Kidney glomerular epithelial cell (primary cell): ENCODE data around the gene YTHDF1.
A peak's percentile ranks its signal among the peaks of the same experiment; 100 is the strongest.

Experiments
- DNase-seq: peaks from one replicate; lab custom pipeline; 2025; lab: John Stamatoyannopoulos, UW

YTHDF1 gene

GRCh38 chr20:63208346-63208909, 7.5 kb downstream of the YTHDF1 start:
- DNase-seq = no peak

GRCh38 chr20:63206878-63207277, 9.1 kb downstream of the YTHDF1 start:
- DNase-seq = peak; percentile 77

GRCh38 chr20:63205896-63206295, 10.0 kb downstream of the YTHDF1 start:
- DNase-seq = no peak

- no peak for DNase-seq
Observed at GRCh38 chr20:63204362-63204761, 11.6 kb downstream of the YTHDF1 start.

GRCh38 chr20:63202811-63203526, 13.0 kb downstream of the YTHDF1 start:
- DNase-seq = no peak

DNA sequence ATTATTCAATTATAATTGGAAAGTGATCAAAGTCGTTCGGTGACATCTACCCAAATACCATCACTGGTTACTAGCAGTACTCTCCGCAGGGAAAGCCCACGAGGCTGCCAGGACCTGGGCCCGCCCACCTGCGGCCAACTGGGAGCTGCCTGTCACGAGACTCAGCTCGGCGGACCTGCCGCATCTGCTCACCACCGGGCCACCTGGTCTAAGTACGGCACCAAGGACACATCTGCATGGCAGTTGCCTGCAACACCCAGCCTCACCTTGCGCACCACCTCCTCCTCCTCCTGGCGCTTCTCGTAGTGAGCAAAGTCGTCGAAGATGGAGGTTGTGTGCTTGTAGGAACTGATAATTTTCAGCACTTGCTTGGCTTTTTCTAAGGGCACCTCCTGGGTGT, 13.9 kb downstream of the YTHDF1 start:
- DNase-seq = no peak

DNA sequence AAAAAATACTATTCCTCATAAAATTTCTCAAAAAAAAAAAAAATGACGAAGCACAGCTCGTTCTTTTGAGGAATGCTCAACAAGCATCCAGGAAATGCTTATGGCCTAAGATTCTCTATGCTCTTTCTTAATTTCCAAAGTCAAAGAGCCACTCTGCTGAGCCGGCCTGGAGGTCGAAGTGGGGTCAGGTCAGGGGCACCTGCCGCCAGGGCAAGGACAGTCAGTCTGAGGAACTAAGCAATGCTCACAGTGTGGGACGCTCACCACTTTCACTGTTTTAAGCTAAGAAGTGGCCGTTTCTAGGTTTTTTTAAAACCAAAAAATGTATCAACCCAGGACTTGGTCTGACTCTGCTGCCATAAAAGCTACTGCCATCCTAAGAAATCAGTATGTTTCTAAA, 17.3 kb downstream of the YTHDF1 start:
- no peak for DNase-seq

DNA sequence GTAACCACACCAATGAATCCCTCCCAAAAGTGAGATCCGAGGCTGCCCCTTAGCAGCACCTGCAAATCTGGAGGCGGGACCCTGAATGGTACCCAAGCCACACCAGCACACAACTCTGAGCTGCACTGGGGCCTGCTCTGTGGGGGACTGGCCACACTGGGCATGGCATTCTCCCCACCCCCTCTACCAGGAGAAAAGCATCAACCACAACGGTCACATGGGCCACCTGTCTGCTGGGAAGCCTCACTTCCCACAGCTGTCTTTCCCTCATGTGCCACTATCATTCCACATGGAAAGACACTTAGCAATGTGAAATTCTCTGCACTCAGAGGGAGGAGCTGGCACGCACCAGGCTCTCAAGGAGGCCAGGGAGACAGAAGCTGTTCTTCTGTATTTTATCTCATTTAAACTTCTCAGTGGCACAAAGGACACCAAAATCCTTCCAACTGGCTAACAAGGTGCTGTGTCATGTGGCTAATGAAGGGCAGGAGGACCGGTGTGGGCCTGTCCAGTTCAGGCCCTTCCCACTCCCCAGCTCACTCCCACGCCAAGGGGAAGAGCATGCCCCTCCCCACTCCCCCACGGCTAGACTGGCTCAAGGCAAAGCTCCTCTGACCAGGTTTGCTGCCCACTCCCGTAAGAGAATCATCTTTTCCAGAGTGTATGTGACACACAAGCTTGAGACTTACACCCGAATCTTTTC, 19.0 kb downstream of the YTHDF1 start:
- no peak for DNase-seq

DNA sequence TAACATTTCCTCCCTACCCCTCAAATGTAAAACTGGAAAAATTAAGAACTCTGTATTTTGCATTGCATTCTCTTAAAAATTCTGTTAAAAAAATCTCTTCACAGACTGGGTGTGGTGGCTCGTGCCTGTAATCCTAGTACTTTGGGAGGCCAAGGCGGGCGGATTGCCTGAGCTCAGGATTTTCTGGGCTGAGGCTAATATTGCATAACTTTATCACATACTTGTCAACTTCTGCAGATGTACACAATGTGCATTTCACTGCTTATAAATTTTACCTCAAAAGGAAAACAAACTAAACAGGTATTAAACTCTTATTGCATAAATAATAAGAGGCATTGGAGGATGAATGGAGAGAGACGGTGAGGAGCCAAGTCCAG, 21.1 kb downstream of the YTHDF1 start:
- no peak for DNase-seq

DNA sequence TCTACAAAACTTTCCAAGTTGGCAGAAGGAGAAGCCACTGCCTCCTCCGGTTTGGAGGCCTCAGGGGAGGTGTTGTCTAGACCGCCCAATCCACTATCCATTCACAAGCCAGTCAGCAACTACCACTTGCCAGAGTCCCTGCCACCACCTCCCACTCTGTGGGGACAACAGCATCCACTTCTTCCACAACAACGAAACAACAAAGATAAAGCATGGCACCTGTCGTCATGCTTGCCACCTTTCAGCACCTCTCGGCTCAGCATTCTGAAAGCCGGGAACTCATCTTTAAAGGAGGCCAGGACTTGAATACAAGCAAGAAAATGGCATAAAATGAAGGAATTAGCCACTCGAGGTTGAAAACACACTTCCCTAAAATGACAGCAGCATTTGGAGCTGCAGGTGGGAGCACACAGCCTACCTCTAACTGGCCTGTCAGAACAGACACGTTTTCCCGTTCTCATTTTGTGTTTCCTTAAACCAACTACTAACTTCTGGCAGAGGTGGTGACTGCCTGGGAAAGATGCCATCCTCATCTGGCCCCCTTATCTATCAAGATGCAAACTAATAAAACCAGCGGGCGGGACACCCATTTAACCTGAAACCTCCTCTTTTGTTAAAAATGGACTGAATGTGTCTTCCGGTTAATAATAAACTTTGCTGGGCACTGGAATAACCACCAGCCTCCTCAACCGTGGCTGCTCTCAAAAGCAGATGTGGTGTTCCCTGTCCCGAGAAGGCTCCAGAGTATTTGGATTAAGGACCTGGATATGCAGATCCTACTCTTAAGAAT, 21.7 kb downstream of the YTHDF1 start:
- DNase-seq = no peak

- DNase-seq = no peak
Observed at GRCh38 chr20:63192721-63193120, 23.2 kb downstream of the YTHDF1 start.

DNA sequence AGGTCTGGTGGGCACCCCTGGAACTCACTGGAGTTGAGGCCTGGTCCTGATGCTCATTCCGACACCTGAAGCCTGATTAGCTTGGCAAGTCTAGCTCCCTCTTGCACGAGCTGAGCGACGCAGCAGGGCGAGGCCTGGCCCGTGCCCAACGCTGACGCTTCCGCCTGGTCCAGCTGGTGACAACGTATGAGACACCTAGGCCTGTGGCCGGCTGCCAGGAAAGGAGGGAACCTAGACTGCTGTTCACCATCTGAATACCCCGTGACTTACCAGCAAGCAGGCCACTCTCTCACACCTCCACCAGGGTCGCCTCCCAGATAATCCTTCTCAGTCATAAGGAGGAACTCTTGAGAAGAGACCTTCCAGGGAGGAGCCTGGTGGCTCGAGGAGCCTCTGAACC, 24.5 kb downstream of the YTHDF1 start:
- DNase-seq = no peak

GRCh38 chr20:63190828-63191227, 25.1 kb downstream of the YTHDF1 start:
- DNase-seq = no peak

DNA sequence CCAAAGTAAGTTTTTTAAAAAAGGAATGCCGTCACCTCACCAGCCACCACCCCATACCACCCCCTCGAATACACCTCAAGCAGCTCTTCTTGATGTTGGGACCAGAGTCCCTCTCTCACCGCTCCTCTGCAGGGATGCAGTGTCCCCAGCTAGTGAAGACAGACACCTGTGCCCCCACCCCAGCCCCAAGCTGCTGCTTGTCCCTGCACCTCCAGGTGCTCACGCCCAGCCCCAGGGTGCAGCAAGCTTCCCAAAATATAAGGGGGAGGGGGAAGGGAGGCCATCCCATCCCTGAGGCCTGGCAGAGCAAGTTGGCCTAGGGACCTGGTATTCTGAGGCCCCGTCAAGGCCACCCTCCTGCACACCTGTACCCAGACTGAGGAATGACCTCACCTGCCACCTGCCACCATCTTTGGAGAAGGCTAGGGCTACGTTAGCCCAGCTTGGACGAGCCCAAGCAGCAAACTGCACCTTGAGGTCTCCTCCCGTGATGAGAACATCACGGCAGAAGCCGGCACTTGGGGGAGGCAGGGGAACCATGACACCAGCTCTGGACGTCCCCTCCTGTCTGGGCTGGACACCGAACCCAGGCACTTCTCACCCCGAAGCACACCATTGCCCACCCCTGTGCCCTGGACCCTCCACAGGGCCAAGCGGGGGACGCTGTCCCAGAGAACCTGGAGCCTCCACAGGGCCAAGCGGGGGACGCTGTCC, 25.9 kb downstream of the YTHDF1 start:
- DNase-seq = no peak

- no peak for DNase-seq
Observed at GRCh38 chr20:63189322-63189642, 26.6 kb downstream of the YTHDF1 start.

- no peak for DNase-seq
Observed at GRCh38 chr20:63188641-63189321, 27.1 kb downstream of the YTHDF1 start.

GRCh38 chr20:63188159-63188442, 27.8 kb downstream of the YTHDF1 start:
- DNase-seq = no peak

DNA sequence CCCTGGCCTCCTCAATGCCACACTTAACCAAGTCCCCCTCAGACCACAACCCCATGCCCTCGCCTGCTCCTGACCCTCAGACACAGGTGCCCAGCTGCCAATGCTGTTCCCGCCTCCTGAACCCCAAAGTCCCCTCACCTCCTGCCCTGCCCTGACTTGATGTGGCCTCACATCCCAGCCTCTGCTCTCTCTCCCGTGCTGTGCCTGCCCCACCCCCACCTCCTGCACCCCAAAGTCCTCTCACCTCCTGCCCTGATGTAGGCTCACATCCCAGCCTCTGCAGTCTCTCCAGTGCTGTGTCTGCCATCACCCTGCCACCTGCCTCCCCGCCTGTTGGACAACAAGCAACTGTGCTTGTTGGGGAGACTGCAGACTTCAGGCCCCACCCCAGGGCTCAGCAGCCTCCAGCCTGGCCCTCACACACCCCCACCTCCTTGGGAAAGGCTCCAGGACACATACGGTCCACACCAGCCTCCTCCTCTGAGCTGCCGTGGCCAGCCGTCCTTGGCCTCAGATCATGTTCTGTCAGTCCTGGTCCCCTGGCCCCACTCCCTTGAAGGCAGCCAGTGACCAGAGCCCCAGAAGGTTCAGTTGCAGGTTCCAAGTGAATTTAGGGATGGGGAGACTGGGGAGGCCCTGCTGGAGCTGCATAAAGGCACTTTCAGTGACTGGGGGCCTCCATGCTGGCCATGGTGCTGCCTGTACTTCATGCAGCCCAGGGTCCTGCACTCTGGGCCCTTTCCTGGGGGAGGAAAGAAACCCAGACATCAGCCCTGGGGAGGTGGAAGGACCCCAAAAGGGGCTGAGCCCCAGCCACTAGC, 28.4 kb downstream of the YTHDF1 start:
- DNase-seq = no peak

GRCh38 chr20:63186528-63187316, 29.2 kb downstream of the YTHDF1 start:
- DNase-seq = no peak

DNA sequence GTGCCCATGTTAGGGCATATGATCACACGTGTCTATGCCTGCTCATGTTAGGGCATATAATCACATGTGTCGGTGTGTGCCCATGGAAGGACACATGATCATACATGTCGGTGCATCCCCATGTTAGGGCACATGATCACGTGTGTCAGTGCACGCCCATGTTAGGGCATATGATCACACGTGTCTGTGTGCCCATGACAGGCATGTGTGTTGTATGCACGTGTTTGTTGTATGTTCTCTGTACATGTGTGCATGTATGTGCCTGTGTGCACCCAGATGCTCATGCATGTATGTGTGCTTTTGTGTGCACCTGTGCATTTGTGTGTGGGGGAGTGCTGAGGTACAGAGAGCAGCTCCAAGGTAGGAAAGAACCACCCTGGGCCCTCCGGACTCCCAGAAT, 29.8 kb downstream of the YTHDF1 start:
- no peak for DNase-seq
